Measurements from ENCODE around the gene RHEB. TPM values are rescaled to one million over a fixed set of nuclear protein-coding genes. Genes with fewer than 3 reads are reported as not detected.

Gene RHEB
- total and polyA plus RNA-seq, 2 of the 4 experiments (the other 2 are of a cell fraction), result 19.7 to 67.2 TPM

- ATAC-seq (ENCODE audit: low read depth), result no peak
- H2AFZ ChIP-seq (replicated peaks; ENCODE audit: low read length, poor library complexity), result no peak overlapping the region
- H2BK15ac ChIP-seq (ENCODE audit: low read depth, low read length), result no peak overlapping the region
- no peak overlapping the region; the same call in 1 of the 2 replicates for H3K18ac ChIP-seq (ENCODE audit: low read depth, low read length)
- 60% methylated on average over 2 of the region's 10 CpGs; no CpG with 5 or more reads in 1 of the 2 experiments for WGBS, 2 experiments (ENCODE audit: extremely low coverage in 2 of 2, insufficient read length in 1 of 2)
- intact Hi-C loops (cut with micrococcal nuclease), result no loop called here
- in situ Hi-C loops (cut with MboI; ENCODE audit: low sequenced_read_pairs), result no loop called here
- no peak overlapping the region; the same call in 1 of the 2 replicates for H4K5ac ChIP-seq (ENCODE audit: low read depth, low read length)
- H2AK5ac ChIP-seq (ENCODE audit: low read depth, low read length), result no peak overlapping the region
- no peak overlapping the region for H3K4me2 ChIP-seq (ENCODE audit: low read depth, low read length)
- no peaks in the 10 kb centered on the region for H3K79me1 ChIP-seq (ENCODE audit: low read depth in 1 of 2, low read length in 2 of 2)
- peaks cover 16% of the 10 kb centered on the region for H3K27me3 ChIP-seq (ENCODE audit: control insufficient read depth, insufficient read depth, low read length)
- TF ChIP-seq RFX5 (IDR thresholded peaks at IDR 0.05; ENCODE audit: low read depth, low read length) (no peak), MAFK (IDR thresholded peaks at IDR 0.05; ENCODE audit: low read depth, low read length) (no peak), CHD1 (IDR thresholded peaks at IDR 0.05; ENCODE audit: low read depth, low read length) (no peak), SMC3 (IDR thresholded peaks at IDR 0.05; ENCODE audit: low read depth, low read length) (no peak), ELK1 (IDR thresholded peaks at IDR 0.05; ENCODE audit: borderline replicate concordance, low read depth, low read length) (no peak), MXI1 (IDR thresholded peaks at IDR 0.05; ENCODE audit: borderline replicate concordance, low read depth, low read length) (no peak), USF2 (IDR thresholded peaks at IDR 0.05; ENCODE audit: low read depth, low read length) (no peak), RCOR1 (IDR thresholded peaks at IDR 0.05; ENCODE audit: insufficient replicate concordance, low read length) (no peak), MAZ (IDR thresholded peaks at IDR 0.05; ENCODE audit: borderline replicate concordance, low read depth, low read length) (no peak), POLR2A (IDR thresholded peaks at IDR 0.05; ENCODE audit: low read depth, low read length) (no peak), BHLHE40 (IDR thresholded peaks at IDR 0.05; ENCODE audit: low read depth, low read length) (no peak), FOS (IDR thresholded peaks at IDR 0.05; ENCODE audit: low read depth, low read length) (no peak), CEBPB (IDR thresholded peaks at IDR 0.05; ENCODE audit: low read depth, low read length) (no peak), RAD21 (IDR thresholded peaks at IDR 0.05; ENCODE audit: low read length) (no peak), CTCF (conservative IDR thresholded peaks at IDR 0.05; ENCODE audit: low read depth, low read length) (no peak), NFE2L2 (IDR thresholded peaks at IDR 0.05; ENCODE audit: low read depth, low read length) (no peak)
- H3K4me3 ChIP-seq (ENCODE audit: insufficient read depth, low read depth, low read length), result no peak overlapping the region
- no peaks in the 10 kb centered on the region for H4K20me1 ChIP-seq (ENCODE audit: insufficient read depth, low read length)
- dilution Hi-C loops (cut with HindIII; ENCODE audit: low sequenced_read_pairs, unreplicated experiment), result no loop called here
- no peaks in the 10 kb centered on the region for H3K9me3 ChIP-seq (ENCODE audit: control insufficient read depth, insufficient read depth, low read length)
- H3K9me1 ChIP-seq (ENCODE audit: insufficient read depth, low read length), result no peaks in the 10 kb centered on the region
- no peak for DNase-seq
- ChIA-PET CTCF (interaction anchor here (0.8 kb wide), 1 partner anchor 73 kb away, joined by 3 read pairs; no protein-coding TSS in a partner anchor), POLR2A (ENCODE audit: unreplicated experiment) (no interaction called here)
- H3K4ac ChIP-seq (ENCODE audit: low read depth, low read length), result no peak overlapping the region
- no peaks in the 10 kb centered on the region for H3K36me3 ChIP-seq (ENCODE audit: control insufficient read depth, insufficient read depth, low read length)
- peaks cover 6% of the 10 kb centered on the region; the same call in 1 of the 2 replicates for H3K4me1 ChIP-seq (ENCODE audit: control insufficient read depth, insufficient read depth, low read length)
- no peak overlapping the region for H3K23ac ChIP-seq (ENCODE audit: low read depth, low read length)
- H3K9ac ChIP-seq (ENCODE audit: low read depth, low read length), result no peak overlapping the region
- no peak overlapping the region for H3K27ac ChIP-seq (ENCODE audit: insufficient read depth, low read length)
- no peak overlapping the region for H3K56ac ChIP-seq (ENCODE audit: extremely low read depth, insufficient read depth, low read length)
- no TSS peak for BruUV-seq (replicated peaks)
- H4K91ac ChIP-seq (ENCODE audit: insufficient read depth, low read depth, low read length), result no peak overlapping the region
- H2AK9ac ChIP-seq (replicated peaks; ENCODE audit: low read depth, low read length, poor library complexity), result no peak overlapping the region
- H2BK20ac ChIP-seq (ENCODE audit: low read depth, low read length), result no peak overlapping the region
- H3K14ac ChIP-seq (replicated peaks; ENCODE audit: low read depth, low read length), result no peak overlapping the region
- H4K8ac ChIP-seq (ENCODE audit: low read depth in 2 of 2, low read length in 2 of 2), result no peak overlapping the region
- H2BK120ac ChIP-seq (ENCODE audit: low read depth, low read length), result no peak overlapping the region
- no peak overlapping the region for H2BK5ac ChIP-seq (ENCODE audit: low read depth, low read length, poor library complexity, severe bottlenecking)
Measured at GRCh38 chr7:151440799-151441445, 78.8 kb downstream of the RHEB start.
